Lower lobe of right lung (tissue), 2 donors: Measurements from ENCODE around the gene NDST3. TPM values are rescaled to one million over a fixed set of nuclear protein-coding genes. Genes with fewer than 3 reads are reported as not detected.

Source experiments
- ATAC-seq, 2 donors: fragments of 200-7000 bp; cut with Tn5 transposase; one replicate each; pipeline ENCODE4 v1.9.1; 2020 to 2022; ENCODE audit warnings: mild to moderate bottlenecking in 2 of 2, moderate library complexity in 2 of 2
- DNase-seq: peaks from one replicate; pipeline ENCODE4 v3.0.0-alpha.2; 2020
- H3K27ac ChIP-seq: fragments of 200-600 bp; one replicate; pipeline ENCODE4 v1.8.0; 2022
- H3K27me3 ChIP-seq: fragments of 200-600 bp; one replicate; pipeline ENCODE4 v1.8.0; 2022; ENCODE audit warnings: low read depth
- H3K36me3 ChIP-seq: fragments of 200-600 bp; one replicate; pipeline ENCODE4 v1.8.0; 2022; ENCODE audit warnings: mild to moderate bottlenecking
- H3K4me1 ChIP-seq: fragments of 200-600 bp; one replicate; pipeline ENCODE4 v1.8.0; 2022
- H3K4me3 ChIP-seq: fragments of 200-600 bp; one replicate; pipeline ENCODE4 v1.8.0; 2022; ENCODE audit warnings: mild to moderate bottlenecking
- H3K9me3 ChIP-seq: fragments of 200-600 bp; one replicate; pipeline ENCODE4 v1.8.0; 2022
- CTCF ChIP-seq: fragments of 200-600 bp; IDR thresholded peaks from one replicate; pipeline ENCODE4 v1.8.0; 2022; ENCODE audit warnings: antibody characterized with exemption, mild to moderate bottlenecking
- intact Hi-C: fragments of 100-400 bp; cut with DNase I; formaldehyde crosslinking; loops from one replicate; pipeline ENCODE4 v1.11.0; 2022
- total RNA-seq: library from RNA; stranded (reverse); fragmentation: NEBNext Ultra II Directional; extraction: Animal tissue kit (Norgen Biotek cat#: 25700); gene quantifications from one replicate; pipeline ENCODE4 v1.2.1, GENCODE V29; 2021
- donor health status: DM: no; HTN: yes; CAD: no; lungs with severe emphysema.

The NDST3 gene
- total RNA-seq, 1 donor from 2014 or later = 0.06 TPM

GRCh38 chr4:118280501-118281218 is 246.4 kb downstream of the NDST3 start:
- Histone ChIP-seq H3K4me1 (peaks cover 43% of the 10 kb centered on the region), H3K4me3 (peak overlapping the region; percentile 86), H3K27me3 (no peaks in the 10 kb centered on the region), H3K9me3 (no peaks in the 10 kb centered on the region), H3K36me3 (peaks cover 25% of the 10 kb centered on the region), H3K27ac (no peak overlapping the region)
- intact Hi-C loops = no loop called here
- DNase-seq (no peak), ATAC-seq (peak; percentile 49 to 61)
- peak; percentile 56 for TF ChIP-seq CTCF

DNA sequence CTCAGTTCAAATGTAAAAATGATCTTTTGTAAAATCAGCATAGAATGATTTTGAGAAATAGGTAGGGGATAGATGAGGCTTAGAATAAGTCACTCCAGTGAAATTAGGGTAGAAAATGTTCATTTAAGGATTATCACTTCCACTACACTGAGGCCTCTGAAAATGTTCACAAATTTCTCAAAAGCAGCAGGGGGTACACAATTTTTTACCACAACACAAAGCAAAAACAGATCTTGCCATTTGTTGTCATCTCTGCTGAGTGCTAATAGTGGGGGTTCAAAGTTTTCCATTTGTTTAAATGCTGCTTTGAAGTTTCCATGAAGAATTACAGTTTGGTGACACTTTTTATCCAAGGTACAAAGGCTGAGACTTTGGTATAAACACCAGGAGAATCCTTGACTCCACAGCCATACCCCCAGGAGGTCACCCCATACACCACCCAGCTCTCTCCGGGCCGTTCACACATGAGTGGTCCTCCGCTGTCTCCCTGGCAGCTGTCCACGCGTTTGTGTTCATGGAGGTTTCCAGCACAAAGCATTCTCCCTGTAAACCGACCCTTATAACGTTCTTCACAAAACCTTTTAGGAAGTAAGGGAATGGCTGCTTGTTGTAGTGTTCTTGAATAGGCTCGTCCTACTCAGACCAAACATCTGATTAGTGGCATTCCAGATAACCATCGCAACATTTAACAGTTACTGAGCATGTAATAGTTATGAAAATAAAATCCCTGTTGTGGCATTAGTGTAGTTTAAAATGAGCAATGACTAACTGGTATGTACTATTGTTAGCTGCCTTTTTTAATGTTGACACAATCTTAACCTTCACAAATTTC is 247.5 kb downstream of the NDST3 start:
- H3K9me3 ChIP-seq = no peaks in the 10 kb centered on the region
- no peak for DNase-seq
- H3K27me3 ChIP-seq = no peaks in the 10 kb centered on the region
- H3K4me3 ChIP-seq = no peak overlapping the region
- intact Hi-C loops = no loop called here
- H3K27ac ChIP-seq = peak overlapping the region; percentile 5
- H3K36me3 ChIP-seq = peaks cover 25% of the 10 kb centered on the region
- peaks cover 43% of the 10 kb centered on the region for H3K4me1 ChIP-seq
- no peak for ATAC-seq
- TF ChIP-seq CTCF = no peak

GRCh38 chr4:118282692-118283091 is 248.4 kb downstream of the NDST3 start:
- H3K27ac ChIP-seq = no peak overlapping the region
- intact Hi-C loops = no loop called here
- peaks cover 43% of the 10 kb centered on the region for H3K4me1 ChIP-seq

GRCh38 chr4:118284169-118284568 is 249.9 kb downstream of the NDST3 start:
- H3K9me3 ChIP-seq = no peaks in the 10 kb centered on the region
- no peak for TF ChIP-seq CTCF
- intact Hi-C loops = no loop called here
- no peak overlapping the region for H3K4me3 ChIP-seq
- H3K27me3 ChIP-seq = no peaks in the 10 kb centered on the region
- H3K36me3 ChIP-seq = peaks cover 25% of the 10 kb centered on the region
- H3K27ac ChIP-seq = no peak overlapping the region
- ATAC-seq (peak in 1 of 2 donors; percentile 44), DNase-seq (no peak)
- peaks cover 43% of the 10 kb centered on the region for H3K4me1 ChIP-seq

More at GRCh38 chr4:118282692-118283091, 248.4 kb downstream of the NDST3 start:
- no peak for DNase-seq
- no peak for ATAC-seq
- no peaks in the 10 kb centered on the region for H3K27me3 ChIP-seq
- no peaks in the 10 kb centered on the region for H3K9me3 ChIP-seq
- no peak overlapping the region for H3K4me3 ChIP-seq
- peaks cover 25% of the 10 kb centered on the region for H3K36me3 ChIP-seq
- TF ChIP-seq CTCF = no peak

GRCh38 chr4:118285931-118286330 is 251.6 kb downstream of the NDST3 start:
- intact Hi-C loops = no loop called here
- H3K9me3 ChIP-seq = no peaks in the 10 kb centered on the region

More at GRCh38 chr4:118285931-118286330, 251.6 kb downstream of the NDST3 start:
- Histone ChIP-seq H3K4me1 (peaks cover 26% of the 10 kb centered on the region), H3K36me3 (peaks cover 15% of the 10 kb centered on the region), H3K27me3 (no peaks in the 10 kb centered on the region), H3K4me3 (no peak overlapping the region), H3K27ac (no peak overlapping the region)
- TF ChIP-seq CTCF = no peak
- ATAC-seq = no peak
- DNase-seq = no peak
